ENCODE results near the gene SLC9A9.

The SLC9A9 gene

GRCh38 chr3:143840636-143841035 is 7.6 kb downstream of the SLC9A9 start:
- no peak for DNase-seq

DNA sequence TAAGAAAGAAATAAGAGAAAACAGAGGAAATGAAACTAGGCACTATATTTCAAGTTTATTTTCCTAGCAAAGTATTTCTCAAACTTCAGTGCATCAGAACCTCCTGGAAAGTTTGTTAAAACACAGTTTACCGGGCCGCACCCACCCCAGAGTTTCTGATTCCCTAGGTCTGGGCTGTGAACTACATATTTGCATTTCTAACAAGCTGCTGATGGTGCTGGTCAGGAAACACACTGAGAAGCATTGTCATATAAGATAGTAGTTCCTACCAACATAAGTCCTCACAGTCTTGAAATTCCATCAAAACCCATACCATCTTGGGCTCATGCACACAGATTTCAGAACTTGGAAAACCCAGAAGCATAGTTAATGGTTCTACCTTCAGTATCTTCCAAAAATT is 8.3 kb downstream of the SLC9A9 start:
- DNase-seq, result no peak

DNA sequence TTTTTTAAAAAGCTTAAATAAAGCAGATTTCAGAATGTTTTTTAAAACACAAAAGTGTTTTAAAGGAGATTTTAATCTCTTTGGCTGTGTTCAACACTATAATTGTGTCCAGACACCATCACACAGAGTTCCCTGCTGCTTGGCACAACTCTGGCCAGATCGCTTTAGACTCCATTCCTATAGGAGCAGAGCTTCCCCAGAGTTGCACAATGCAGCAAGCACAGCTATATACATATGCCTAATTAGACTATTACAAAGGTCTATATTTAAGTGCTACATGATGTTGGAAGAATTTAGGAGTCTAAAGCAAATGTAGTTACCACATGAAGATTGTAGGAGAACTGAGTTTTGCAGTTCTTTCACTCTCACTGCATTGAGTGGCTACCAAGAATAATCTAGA is 11.2 kb downstream of the SLC9A9 start:
- DNase-seq, result no peak

DNA sequence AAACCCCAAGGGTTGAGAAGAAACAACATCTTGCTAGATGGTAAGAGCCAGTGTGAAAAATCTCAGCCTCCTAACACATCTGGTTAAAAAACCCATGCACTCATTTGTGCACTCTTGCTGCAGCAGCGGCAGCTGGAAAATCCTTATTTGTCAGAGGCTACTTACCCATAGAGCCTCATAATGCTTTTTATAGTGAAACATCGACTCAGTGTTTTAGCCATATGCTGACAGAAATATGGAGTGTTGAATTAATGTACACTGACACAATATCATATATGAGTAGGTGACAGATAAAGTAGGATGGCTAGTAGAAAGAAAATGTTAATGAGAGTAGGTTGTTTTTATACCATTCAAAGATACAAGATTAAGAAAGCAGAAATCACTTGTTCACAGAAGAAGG is 13.0 kb downstream of the SLC9A9 start:
- no peak for DNase-seq

GRCh38 chr3:143832433-143832832 is 15.8 kb downstream of the SLC9A9 start:
- DNase-seq, result no peak

DNA sequence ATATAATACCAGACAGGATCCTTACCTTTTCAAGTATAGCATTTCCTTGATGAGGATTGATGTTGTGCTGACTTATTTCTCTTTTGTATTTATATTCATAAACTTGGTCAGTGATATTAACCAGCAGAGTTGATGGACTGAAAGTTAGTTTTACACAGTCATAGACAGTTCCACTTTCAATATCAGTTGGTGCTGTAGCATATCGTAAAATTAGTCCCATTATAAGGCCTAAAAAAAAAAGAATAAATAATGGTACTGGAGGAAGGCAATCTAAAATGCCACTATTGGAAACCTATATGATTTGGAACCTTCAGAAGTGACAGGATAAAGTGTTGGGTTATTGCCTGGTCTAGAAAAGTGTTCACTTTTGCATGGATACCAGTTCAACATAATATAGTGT is 16.3 kb downstream of the SLC9A9 start:
- DNase-seq, result no peak

DNA sequence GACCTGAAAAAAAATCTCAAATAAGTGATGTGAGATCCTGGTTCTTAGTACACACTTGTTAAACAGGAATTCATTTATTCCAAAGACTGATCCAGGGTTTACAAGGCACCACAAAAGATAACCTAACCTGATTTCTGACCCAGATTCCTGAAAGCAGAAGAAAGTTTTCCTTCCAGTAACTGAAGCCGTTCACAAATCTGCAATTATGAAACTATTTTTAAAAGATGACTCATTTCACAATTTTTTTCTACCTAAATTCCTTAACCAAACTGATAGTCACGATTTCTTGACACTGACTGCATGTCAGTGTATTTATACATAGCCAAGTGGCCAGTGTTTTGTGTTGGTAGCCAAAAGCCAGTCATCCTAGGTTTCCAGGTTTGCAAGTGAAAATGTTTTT is 17.1 kb downstream of the SLC9A9 start:
- DNase-seq, result no peak

GRCh38 chr3:143830786-143831185 is 17.5 kb downstream of the SLC9A9 start:
- DNase-seq, result no peak

DNA sequence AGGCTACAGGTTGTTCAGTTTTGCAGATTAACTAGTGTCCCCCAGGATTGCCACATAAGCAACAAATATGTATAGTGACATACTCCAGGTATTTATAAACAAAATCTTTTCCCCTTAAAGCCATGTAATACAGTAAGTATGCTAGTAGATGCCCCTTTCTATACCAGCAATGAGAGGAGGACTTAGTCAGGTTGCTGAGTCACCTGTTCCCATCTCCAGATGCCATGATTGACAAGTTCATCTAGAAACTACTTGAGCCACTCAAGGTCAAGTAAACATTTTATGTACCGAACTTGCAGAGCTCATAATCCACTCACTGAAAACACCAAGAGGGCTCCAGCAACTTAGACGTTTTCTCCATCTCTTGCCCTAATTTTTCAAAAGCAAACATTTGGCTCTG is 18.2 kb downstream of the SLC9A9 start:
- DNase-seq, result no peak

- DNase-seq, result no peak
Measured at GRCh38 chr3:143827425-143827824, 20.8 kb downstream of the SLC9A9 start.

DNA sequence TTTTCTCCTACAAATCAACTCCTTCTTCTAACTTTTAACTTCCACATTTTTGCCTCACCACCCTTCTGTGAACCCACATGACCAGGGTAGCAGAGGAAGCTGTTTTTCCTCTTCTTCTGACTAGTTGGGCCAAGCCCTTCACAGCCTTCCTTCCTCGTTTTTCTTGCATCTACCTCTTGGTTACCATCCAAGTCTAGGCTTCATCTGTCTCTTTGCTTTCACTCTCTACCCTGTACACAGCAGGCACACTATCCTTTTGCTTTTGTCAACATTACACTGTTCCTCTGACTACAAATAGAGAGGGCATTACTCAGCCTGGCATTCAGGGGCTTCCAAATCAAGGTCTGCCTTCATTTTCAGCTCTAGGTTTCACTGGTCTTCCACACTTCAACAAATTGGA is 22.0 kb downstream of the SLC9A9 start:
- DNase-seq, result no peak

GRCh38 chr3:143825513-143825912 is 22.8 kb downstream of the SLC9A9 start:
- DNase-seq, result no peak

DNA sequence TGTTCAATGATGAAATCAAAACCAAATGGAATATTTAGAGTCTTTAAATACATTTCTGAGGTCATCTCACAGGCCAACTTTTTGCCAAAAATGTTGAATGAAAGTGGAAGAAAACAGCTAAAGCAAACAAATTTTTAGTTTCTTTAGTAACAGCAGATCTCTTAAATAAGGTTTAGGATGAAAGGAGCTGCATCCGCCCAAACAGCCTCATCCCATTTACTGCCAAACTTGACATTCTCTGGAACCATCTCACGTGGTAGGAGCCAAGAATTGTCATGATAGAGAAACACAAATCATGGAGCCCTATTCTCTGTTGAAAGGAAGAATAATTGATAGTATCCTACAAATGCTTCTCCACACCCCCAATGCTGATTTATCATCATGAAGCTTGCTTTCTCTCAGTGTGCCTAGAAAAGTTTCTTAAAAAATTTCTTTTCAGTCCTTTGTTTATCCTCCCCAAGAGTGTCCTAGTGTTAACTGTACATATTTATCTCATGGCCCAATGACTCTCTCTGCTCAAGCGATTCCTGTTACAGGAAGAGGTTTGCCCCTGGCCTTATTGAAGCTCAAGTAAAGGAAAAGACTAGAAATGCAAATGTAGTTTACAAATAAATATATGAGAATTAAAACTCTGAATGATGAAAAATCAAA is 23.4 kb downstream of the SLC9A9 start:
- DNase-seq, result no peak

DNA sequence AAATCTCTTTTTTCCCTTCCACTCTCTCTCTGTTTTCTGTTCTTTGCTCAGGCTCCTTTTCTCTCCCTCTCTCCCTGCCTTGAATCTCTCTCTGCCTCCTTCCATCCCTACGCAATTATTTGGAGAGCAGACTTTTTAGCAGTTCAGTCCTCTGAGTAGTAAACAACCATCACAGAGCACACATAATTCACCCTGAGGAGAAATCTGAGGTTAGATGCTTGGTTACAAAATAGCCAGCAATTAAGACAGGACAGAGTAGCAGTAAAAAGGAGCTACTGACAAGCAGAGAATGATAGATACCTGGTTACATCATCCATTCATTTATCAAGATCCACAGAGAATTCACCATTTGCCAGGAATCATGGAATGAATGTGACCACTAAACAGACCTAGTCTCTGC is 25.5 kb downstream of the SLC9A9 start:
- DNase-seq, result no peak

- DNase-seq, result no peak
Measured at GRCh38 chr3:143822374-143822773, 25.9 kb downstream of the SLC9A9 start.

DNA sequence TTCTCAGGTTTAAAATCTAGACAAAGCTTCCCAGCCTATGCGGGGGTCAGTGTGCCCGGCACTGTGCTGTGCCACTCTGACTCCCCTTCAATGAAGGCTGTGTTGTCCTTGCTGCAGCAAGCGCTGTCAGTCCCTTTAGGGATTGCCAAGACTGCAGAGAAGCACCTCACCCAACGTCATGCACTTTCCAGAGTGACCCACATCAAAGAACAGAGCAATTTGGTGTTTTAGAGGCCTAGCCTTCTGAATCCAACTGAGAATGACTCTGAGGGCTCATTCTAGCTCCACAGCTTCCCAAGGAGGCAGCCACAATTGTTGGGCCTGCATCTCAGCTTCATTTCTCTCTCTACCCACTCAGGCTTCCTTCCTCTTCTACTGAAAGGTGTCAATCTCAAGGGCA is 26.4 kb downstream of the SLC9A9 start:
- no peak for DNase-seq

- DNase-seq, result no peak
Measured at GRCh38 chr3:143820466-143821221, 27.6 kb downstream of the SLC9A9 start.

GRCh38 chr3:143819890-143820289 is 28.4 kb downstream of the SLC9A9 start:
- no peak for DNase-seq

- DNase-seq, result no peak
Measured at GRCh38 chr3:143814443-143814889, 33.8 kb downstream of the SLC9A9 start.

GRCh38 chr3:143812481-143812880 is 35.8 kb downstream of the SLC9A9 start:
- DNase-seq, result no peak

GRCh38 chr3:143811602-143812001 is 36.7 kb downstream of the SLC9A9 start:
- DNase-seq, result no peak

DNA sequence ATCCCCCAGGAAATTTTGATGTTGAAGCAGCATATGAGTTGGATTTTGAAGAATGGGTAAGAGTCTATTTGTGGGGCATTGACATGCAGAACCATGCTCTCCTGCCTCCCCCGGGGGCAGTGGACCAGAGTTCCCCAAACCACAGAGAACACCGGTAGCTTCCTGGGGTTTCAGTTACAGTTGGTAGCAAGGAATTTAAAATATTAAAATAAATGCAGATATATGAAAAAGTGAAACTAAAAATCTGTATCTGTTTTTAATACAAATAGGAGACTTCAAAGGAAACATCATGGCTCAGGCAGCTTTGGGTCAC is 37.4 kb downstream of the SLC9A9 start:
- DNase-seq, result no peak

DNA sequence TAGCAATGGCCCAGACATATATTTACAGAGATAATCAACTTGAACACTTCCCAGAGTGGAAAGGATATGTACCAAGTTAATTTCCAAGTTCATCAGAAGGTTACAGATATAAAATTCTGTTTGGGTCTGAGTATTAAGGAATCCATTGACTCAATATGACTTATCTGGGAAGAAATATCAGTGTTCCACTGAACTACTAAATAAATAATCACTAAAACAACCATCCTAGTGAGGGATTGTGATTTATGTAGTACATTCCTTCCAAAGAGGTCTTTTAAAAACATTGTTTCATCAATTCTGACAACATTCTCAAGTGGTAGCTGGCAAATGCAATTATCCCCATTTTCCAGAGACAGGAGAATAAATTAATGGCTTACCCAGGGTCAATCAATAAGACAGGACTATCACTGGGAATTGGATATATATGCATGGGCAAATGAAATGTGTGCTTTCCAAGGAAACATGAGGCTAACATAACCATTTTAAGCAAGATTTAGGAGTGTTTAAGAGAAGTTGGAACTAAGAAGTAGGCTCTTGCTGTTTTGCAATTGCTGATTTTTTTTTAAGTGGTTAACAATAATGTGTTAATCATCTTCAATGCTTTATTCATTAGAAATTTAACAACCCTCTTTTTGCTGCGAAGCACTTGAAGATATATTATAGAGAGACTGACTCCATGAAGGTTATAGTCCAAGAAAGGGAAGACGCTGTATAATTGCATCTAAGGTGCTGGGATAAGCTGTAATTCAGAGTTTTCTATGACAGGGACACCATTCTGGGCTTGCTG is 37.9 kb downstream of the SLC9A9 start:
- no peak for DNase-seq

DNA sequence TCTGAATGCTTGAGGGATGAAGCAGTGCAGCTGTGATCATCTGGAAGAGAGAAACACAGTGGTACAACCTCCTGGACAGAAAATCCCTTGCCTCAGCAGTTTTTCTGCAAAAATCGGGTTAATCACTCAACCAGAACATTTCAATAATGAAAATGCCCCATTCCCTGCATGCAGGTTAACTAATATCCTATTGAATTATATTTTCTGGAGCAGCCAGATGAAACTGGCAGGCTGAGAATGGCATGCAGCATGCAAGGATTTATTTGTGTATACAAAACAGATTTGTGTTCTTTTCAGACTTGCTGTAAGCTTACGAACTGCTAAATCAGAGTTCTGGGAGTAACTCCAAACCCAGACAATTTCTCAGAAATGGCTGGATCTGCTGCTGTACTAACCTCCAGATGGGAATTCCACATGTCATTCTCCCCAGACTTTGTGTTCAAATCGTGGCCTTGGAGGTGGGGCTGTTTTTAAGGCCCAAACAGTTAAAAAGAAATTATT is 39.1 kb downstream of the SLC9A9 start:
- DNase-seq, result no peak
